IMR-90 (cell line): Measurements from ENCODE around the gene SPATA3. TPM values are rescaled to one million over a fixed set of nuclear protein-coding genes. Genes with fewer than 3 reads are reported as not detected.

Source experiments
- ATAC-seq: fragments of 200-7000 bp; cut with Tn5 transposase; 2 replicates; pipeline ENCODE4 v1.9.1; 2020; ENCODE audit warnings: low read depth, mild to moderate bottlenecking, moderate library complexity
- BruUV-seq: library from RNA; stranded (reverse); fragments of 400-500 nt; replicated peaks from 2 replicates; lab custom pipeline; 2021; lab: Mats Ljungman, UMichigan
- CTCF ChIA-PET: fragments of 300-600 bp; formaldehyde crosslinking; extraction: SDS; loops from one replicate; lab custom pipeline; 2021; ENCODE audit warnings: antibody characterized with exemption; lab: Yijun Ruan, JAX
- POLR2A ChIA-PET: fragments of 300-600 bp; sonication (Branson Sonifier 250); formaldehyde crosslinking; loops from one replicate; lab custom pipeline; 2022; ENCODE audit warnings: antibody characterized with exemption; ENCODE audit not compliant: unreplicated experiment; lab: Charles Lee
- DNase-seq: peaks from one replicate; pipeline ENCODE4 v3.0.0; 2013
- H2AFZ ChIP-seq: replicated peaks from 2 replicates; pipeline ENCODE3; 2013; ENCODE audit warnings: low read length, mild to moderate bottlenecking; ENCODE audit not compliant: poor library complexity
- H2AK5ac ChIP-seq: 2 replicates; pipeline ENCODE4 v1.6.1; 2013; ENCODE audit warnings: low read depth, low read length, inconsistent platforms
- H2AK9ac ChIP-seq: replicated peaks from 2 replicates; pipeline ENCODE3; 2013; ENCODE audit warnings: mild to moderate bottlenecking, low read depth, low read length, moderate library complexity; ENCODE audit not compliant: poor library complexity
- H2BK120ac ChIP-seq: 2 replicates; pipeline ENCODE4 v1.6.1; 2013; ENCODE audit warnings: low read depth, low read length, inconsistent platforms
- H2BK15ac ChIP-seq: 3 replicates; pipeline ENCODE4 v1.6.1; 2013; ENCODE audit warnings: low read depth, low read length, inconsistent platforms
- H2BK20ac ChIP-seq: 2 replicates; pipeline ENCODE4 v1.6.1; 2013; ENCODE audit warnings: low read depth, mild to moderate bottlenecking, inconsistent platforms, low read length, moderate library complexity
- H2BK5ac ChIP-seq: 2 replicates; pipeline ENCODE4 v1.6.1; 2013; ENCODE audit warnings: mild to moderate bottlenecking, low read depth, low read length, inconsistent platforms; ENCODE audit not compliant: poor library complexity, severe bottlenecking
- H3K14ac ChIP-seq: replicated peaks from 2 replicates; pipeline ENCODE4 v1.6.1; 2013; ENCODE audit warnings: low read depth, low read length, inconsistent platforms
- H3K18ac ChIP-seq: 2 replicates; pipeline ENCODE4 v1.6.1; 2013; ENCODE audit warnings: low read depth, low read length, control low read depth
- H3K23ac ChIP-seq: 2 replicates; pipeline ENCODE4 v1.6.1; 2013; ENCODE audit warnings: low read depth, low read length, inconsistent platforms
- H3K27ac ChIP-seq: 2 replicates; pipeline ENCODE4 v1.5.1; 2013; ENCODE audit warnings: mild to moderate bottlenecking, control low read depth, low read length; ENCODE audit not compliant: insufficient read depth
- H3K27me3 ChIP-seq: 2 replicates; pipeline ENCODE4 v1.6.1; 2013; ENCODE audit warnings: low read length; ENCODE audit not compliant: control insufficient read depth, insufficient read depth
- H3K36me3 ChIP-seq: 2 replicates; pipeline ENCODE4 v1.6.1; 2013; ENCODE audit warnings: low read length, mixed read lengths; ENCODE audit not compliant: control insufficient read depth, insufficient read depth
- H3K4ac ChIP-seq: 2 replicates; pipeline ENCODE4 v1.6.1; 2013; ENCODE audit warnings: low read depth, low read length, inconsistent platforms
- H3K4me1 ChIP-seq: 2 replicates; pipeline ENCODE4 v1.6.1; 2013; ENCODE audit warnings: low read length, mixed read lengths; ENCODE audit not compliant: control insufficient read depth, insufficient read depth
- H3K4me2 ChIP-seq: 2 replicates; pipeline ENCODE4 v1.6.1; 2013; ENCODE audit warnings: low read depth, mild to moderate bottlenecking, control low read depth, low read length, moderate library complexity
- H3K4me3 ChIP-seq: 2 replicates; pipeline ENCODE4 v1.5.1; 2013; ENCODE audit warnings: low read depth, mild to moderate bottlenecking, control low read depth, low read length, moderate library complexity; ENCODE audit not compliant: insufficient read depth
- H3K56ac ChIP-seq: 2 replicates; pipeline ENCODE4 v1.6.1; 2013; ENCODE audit warnings: low read length, inconsistent platforms; ENCODE audit not compliant: insufficient read depth; ENCODE audit errors: extremely low read depth
- H3K79me1 ChIP-seq, 2 experiments: 2 replicates each; pipeline ENCODE4 v1.6.1; 2013; ENCODE audit warnings: low read length in 2 of 2, inconsistent platforms in 1 of 2, low read depth in 1 of 2
- H3K9ac ChIP-seq: 2 replicates; pipeline ENCODE4 v1.6.1; 2013; ENCODE audit warnings: low read depth, low read length, control low read depth
- H3K9me1 ChIP-seq: 2 replicates; pipeline ENCODE4 v1.6.1; 2013; ENCODE audit warnings: low read length, inconsistent platforms; ENCODE audit not compliant: insufficient read depth
- H3K9me3 ChIP-seq: 2 replicates; pipeline ENCODE4 v1.6.1; 2013; ENCODE audit warnings: low read length; ENCODE audit not compliant: control insufficient read depth, insufficient read depth
- H4K20me1 ChIP-seq: 2 replicates; pipeline ENCODE4 v1.6.1; 2013; ENCODE audit warnings: low read length, inconsistent platforms; ENCODE audit not compliant: insufficient read depth
- H4K5ac ChIP-seq: 2 replicates; pipeline ENCODE4 v1.6.1; 2013; ENCODE audit warnings: mild to moderate bottlenecking, low read depth, low read length, control low read depth
- H4K8ac ChIP-seq, 2 experiments: 2 replicates each; pipeline ENCODE4 v1.6.1; 2013; ENCODE audit warnings: low read depth in 2 of 2, low read length in 2 of 2, control low read depth in 1 of 2, inconsistent platforms in 1 of 2
- H4K91ac ChIP-seq: 2 replicates; pipeline ENCODE4 v1.6.1; 2013; ENCODE audit warnings: low read depth, low read length, inconsistent platforms; ENCODE audit not compliant: insufficient read depth
- BHLHE40 ChIP-seq: fragments of 150-350 bp; IDR thresholded peaks from 2 replicates; pipeline ENCODE4 v1.6.1; 2016; ENCODE audit warnings: mild to moderate bottlenecking, low read depth, low read length
- CEBPB ChIP-seq: IDR thresholded peaks from 2 replicates; pipeline ENCODE4 v1.6.1; 2012; ENCODE audit warnings: low read depth, low read length, improper control_type of control experiment
- CHD1 ChIP-seq: IDR thresholded peaks from 2 replicates; pipeline ENCODE4 v1.6.1; 2012; ENCODE audit warnings: low read depth, low read length, improper control_type of control experiment
- CTCF ChIP-seq: conservative IDR thresholded peaks from 2 replicates; pipeline ENCODE4 v1.5.1; 2012; ENCODE audit warnings: mild to moderate bottlenecking, low read depth, low read length, improper control_type of control experiment
- FOS ChIP-seq: fragments of 150-350 bp; IDR thresholded peaks from 2 replicates; pipeline ENCODE4 v1.6.1; 2016; ENCODE audit warnings: low read depth, low read length
- MAFK ChIP-seq: IDR thresholded peaks from 2 replicates; pipeline ENCODE4 v1.6.1; 2012; ENCODE audit warnings: low read depth, low read length, improper control_type of control experiment
- MAZ ChIP-seq: IDR thresholded peaks from 2 replicates; pipeline ENCODE4 v1.6.1; 2012; ENCODE audit warnings: low read depth, mild to moderate bottlenecking, low read length, improper control_type of control experiment, moderate library complexity, borderline replicate concordance
- MXI1 ChIP-seq: IDR thresholded peaks from 2 replicates; pipeline ENCODE4 v1.6.1; 2012; ENCODE audit warnings: low read depth, mild to moderate bottlenecking, low read length, moderate library complexity, borderline replicate concordance
- NFE2L2 ChIP-seq: fragments of 150-350 bp; IDR thresholded peaks from 2 replicates; pipeline ENCODE4 v1.6.1; 2016; ENCODE audit warnings: low read depth, mild to moderate bottlenecking, low read length
- POLR2A ChIP-seq: IDR thresholded peaks from 2 replicates; pipeline ENCODE4 v1.6.1; 2012; ENCODE audit warnings: mild to moderate bottlenecking, low read depth, low read length
- RAD21 ChIP-seq: IDR thresholded peaks from 2 replicates; pipeline ENCODE4 v1.6.1; 2012; ENCODE audit warnings: low read length, improper control_type of control experiment
- RCOR1 ChIP-seq: IDR thresholded peaks from 2 replicates; pipeline ENCODE4 v1.6.1; 2012; ENCODE audit warnings: mild to moderate bottlenecking, low read length, improper control_type of control experiment; ENCODE audit not compliant: insufficient replicate concordance
- RFX5 ChIP-seq: IDR thresholded peaks from 2 replicates; pipeline ENCODE4 v1.8.0; 2012; ENCODE audit warnings: low read depth, mild to moderate bottlenecking, low read length, moderate library complexity
- SMC3 ChIP-seq: fragments of 150-350 bp; IDR thresholded peaks from 2 replicates; pipeline ENCODE4 v1.6.1; 2016; ENCODE audit warnings: low read depth, mild to moderate bottlenecking, antibody characterized with exemption, low read length, moderate library complexity
- USF2 ChIP-seq: fragments of 150-350 bp; IDR thresholded peaks from 2 replicates; pipeline ENCODE4 v1.6.1; 2017; ENCODE audit warnings: mild to moderate bottlenecking, antibody characterized with exemption, low read length, low read depth
- WGBS, 2 experiments: methylation state at CpG; one replicate each; pipeline versions ENCODE4 v1.1.5 to v1.1.7; 2013; ENCODE audit warnings: missing lambda C conversion rate in 2 of 2; ENCODE audit not compliant: insufficient read length in 1 of 2; ENCODE audit errors: extremely low coverage in 2 of 2; 5-methylcytosine and 5-hydroxymethylcytosine counted together
- dilution Hi-C: fragments of 300-500 bp; cut with HindIII; formaldehyde crosslinking; loops from one replicate; pipeline ENCODE4 v1.14.3; 2018; ENCODE audit warnings: low sequenced_read_pairs; ENCODE audit not compliant: unreplicated experiment
- in situ Hi-C: fragments of 300-500 bp; cut with MboI; formaldehyde crosslinking; loops from 3 replicates; pipeline ENCODE4 v1.14.3; 2019; ENCODE audit warnings: low sequenced_read_pairs, inconsistent platforms, mixed read lengths
- intact Hi-C: fragments of 100-400 bp; cut with micrococcal nuclease; formaldehyde crosslinking; loops from 2 replicates; pipeline ENCODE4 v1.10.0; 2022
- polyA plus RNA-seq, 3 experiments: library from polyadenylated mRNA; depleted of rRNA; stranded (reverse); fragments of >200 nt; gene quantifications; 2 replicates each; pipeline ENCODE4 v1.2.3, GENCODE V29; 2012; ENCODE audit warnings: low replicate concordance in 1 of 3
- total RNA-seq: library from RNA; depleted of rRNA; stranded (reverse); fragments of >200 nt; gene quantifications from 2 replicates; pipeline ENCODE4 v1.2.3, GENCODE V29; 2012

SPATA3 gene
- total and polyA plus RNA-seq, 2 of the 4 experiments (the other 2 are of a cell fraction): not detected

GRCh38 chr2:230987137-230988020, 8.5 kb upstream of the SPATA3 start:
- no peaks in the 10 kb centered on the region for H4K20me1 ChIP-seq
- no peaks in the 10 kb centered on the region for H3K4me1 ChIP-seq
- H4K91ac ChIP-seq: no peak overlapping the region
- no peak overlapping the region for H2BK120ac ChIP-seq
- peak overlapping the region; percentile 60 for H2AK9ac ChIP-seq
- peak overlapping the region; percentile 18 for H3K4me3 ChIP-seq
- peak overlapping the region; percentile 72 for H3K4me2 ChIP-seq
- no peak overlapping the region for H3K56ac ChIP-seq
- no peak overlapping the region for H4K5ac ChIP-seq
- ChIA-PET POLR2A (no interaction called here), CTCF (interaction anchor here (0.6 to 2.0 kb wide), 12 partner anchors 60 to 984 kb away, joined by 3 to 12 read pairs (median 4); no protein-coding TSS in a partner anchor)
- H3K27me3 ChIP-seq: peaks cover 31% of the 10 kb centered on the region
- H3K23ac ChIP-seq: no peak overlapping the region
- H3K36me3 ChIP-seq: no peaks in the 10 kb centered on the region
- H2AK5ac ChIP-seq: no peak overlapping the region
- no peak overlapping the region for H3K4ac ChIP-seq
- H3K18ac ChIP-seq: no peak overlapping the region
- WGBS, 2 experiments: 4% methylated on average over 13 of the region's 34 CpGs; no CpG with 5 or more reads in 1 of the 2 experiments
- no peak overlapping the region for H2BK15ac ChIP-seq
- TF ChIP-seq MXI1: 0 out of 2 replicates have a peak, but pooled peaks have one; percentile 53
- TF ChIP-seq CTCF: peak; percentile 94
- TF ChIP-seq USF2: peak; percentile 28; the same call in 1 of the 2 replicates
- peak; percentile 8; the same call in 1 of the 2 replicates for TF ChIP-seq BHLHE40
- TF ChIP-seq POLR2A: no peak
- no peak for TF ChIP-seq CHD1
- TF ChIP-seq MAFK: no peak
- TF ChIP-seq SMC3: peak; percentile 98
- TF ChIP-seq RCOR1: no peak
- TF ChIP-seq CEBPB: no peak
- TF ChIP-seq MAZ: no peak
- TF ChIP-seq NFE2L2: no peak
- no peak for TF ChIP-seq FOS
- peak; percentile 92 for TF ChIP-seq RAD21
- TF ChIP-seq RFX5: no peak
- H2AFZ ChIP-seq: peak overlapping the region; percentile 95
- BruUV-seq: no TSS peak
- DNase-seq: peak; percentile 47
- intact Hi-C loops: loop anchor here (1.0 kb wide), 3 partner anchors 85 to 163 kb away; no protein-coding TSS in a partner anchor
- no peaks in the 10 kb centered on the region for H3K9me3 ChIP-seq
- no peak overlapping the region for H3K27ac ChIP-seq
- no peak overlapping the region for H3K9ac ChIP-seq
- H4K8ac ChIP-seq: no peak overlapping the region
- no peaks in the 10 kb centered on the region for H3K9me1 ChIP-seq
- H3K79me1 ChIP-seq: no peaks in the 10 kb centered on the region
- in situ Hi-C loops: loop anchor here (5.0 kb wide), 1 partner anchor 85 kb away; no protein-coding TSS in a partner anchor
- no peak overlapping the region for H2BK5ac ChIP-seq
- no peak overlapping the region for H3K14ac ChIP-seq
- dilution Hi-C loops: no loop called here
- no peak overlapping the region for H2BK20ac ChIP-seq
- peak; percentile 97 for ATAC-seq
